T-cell (primary cell): Measurements from ENCODE around the gene ADAMTS14. TPM values are rescaled to one million over a fixed set of nuclear protein-coding genes. Genes with fewer than 3 reads are reported as not detected.

Experiments
- ATAC-seq, 4 experiments: fragments of 200-7000 bp in 3 of 4; fragments of 150-1000 bp in 1 of 4; cut with Tn5 transposase; replicated peaks in 1 of 4; 1 replicate in 3 of 4; 2 replicates in 1 of 4; pipeline ENCODE4 v1.10.0; 2021; ENCODE audit warnings: moderate library complexity in 3 of 4, mild to moderate bottlenecking in 2 of 4, moderate number of reproducible peaks in 1 of 4
- CTCF ChIA-PET, 2 donors: fragments of 300-600 bp; sonication (Branson Sonifier 250); formaldehyde crosslinking; loops; one replicate each; lab custom pipeline; 2022; ENCODE audit warnings: antibody characterized with exemption in 2 of 2; lab: Charles Lee
- POLR2A ChIA-PET, 2 donors: fragments of 300-600 bp; sonication (Branson Sonifier 250); formaldehyde crosslinking; loops; one replicate each; lab custom pipeline; 2022; ENCODE audit warnings: antibody characterized with exemption in 2 of 2; lab: Charles Lee
- DNase-seq, 35 experiments: peaks; one replicate each; pipeline versions ENCODE4 v3.0.0 to v3.0.0-alpha.2; 2013 to 2023
- H3K27ac ChIP-seq: one replicate; pipeline ENCODE4 v1.5.1; 2013; ENCODE audit warnings: low read length
- H3K27me3 ChIP-seq, 2 experiments: replicated peaks in 1 of 2; 1 replicate in 1 of 2; 2 replicates in 1 of 2; pipeline versions ENCODE4 v1.6.1 to v1.7.0; 2013; ENCODE audit warnings: low read length in 1 of 2, mixed read lengths in 1 of 2; ENCODE audit not compliant: control insufficient read depth in 2 of 2, insufficient read depth in 2 of 2; ENCODE audit errors: extremely low read depth in 1 of 2
- H3K36me3 ChIP-seq, 2 donors: 1 replicate in 1 of 2; 2 replicates in 1 of 2; pipeline versions ENCODE4 v1.6.1 to v1.7.0; 2013; ENCODE audit warnings: low read length in 1 of 2; ENCODE audit not compliant: control insufficient read depth in 2 of 2, insufficient read depth in 1 of 2; ENCODE audit errors: extremely low read depth in 1 of 2
- H3K4me1 ChIP-seq, 2 experiments: 1 replicate in 1 of 2; 2 replicates in 1 of 2; pipeline versions ENCODE4 v1.6.1 to v1.7.0; 2013; ENCODE audit warnings: low read length in 2 of 2, mixed read lengths in 1 of 2; ENCODE audit not compliant: insufficient read depth in 2 of 2, control insufficient read depth in 1 of 2; ENCODE audit errors: extremely low read depth in 1 of 2
- H3K4me3 ChIP-seq, 2 donors: 1 replicate in 1 of 2; 2 replicates in 1 of 2; pipeline versions ENCODE4 v1.5.1 to v1.7.0; 2013; ENCODE audit warnings: mild to moderate bottlenecking in 2 of 2, low read length in 1 of 2, moderate library complexity in 1 of 2; ENCODE audit not compliant: control insufficient read depth in 1 of 2; ENCODE audit errors: extremely low read depth in 1 of 2
- H3K9me3 ChIP-seq: 2 replicates; pipeline ENCODE4 v1.7.0; 2013
- H3K27ac Mint-ChIP-seq, 2 donors: one replicate each; pipeline ENCODE4 v1.8.0; 2020 to 2021; ENCODE audit warnings: mild to moderate bottlenecking in 2 of 2, mixed read lengths in 2 of 2
- H3K27me3 Mint-ChIP-seq, 2 donors: one replicate each; pipeline ENCODE4 v1.8.0; 2021 to 2022; ENCODE audit warnings: mixed read lengths in 2 of 2
- H3K36me3 Mint-ChIP-seq: one replicate; pipeline ENCODE4 v1.8.0; 2021; ENCODE audit warnings: mixed read lengths
- H3K4me1 Mint-ChIP-seq, 3 donors: one replicate each; pipeline ENCODE4 v1.8.0; 2020 to 2022; ENCODE audit warnings: mixed read lengths in 3 of 3, mild to moderate bottlenecking in 1 of 3
- H3K4me3 Mint-ChIP-seq, 3 donors: one replicate each; pipeline ENCODE4 v1.8.0; 2020 to 2022; ENCODE audit warnings: mild to moderate bottlenecking in 3 of 3, mixed read lengths in 3 of 3, moderate library complexity in 3 of 3
- H3K9me3 Mint-ChIP-seq, 3 donors: one replicate each; pipeline ENCODE4 v1.8.0; 2020 to 2022; ENCODE audit warnings: mixed read lengths in 3 of 3
- WGBS: methylation state at CpG from one replicate; pipeline ENCODE4 v1.1.5; 2013; ENCODE audit warnings: missing lambda C conversion rate; ENCODE audit not compliant: insufficient coverage; 5-methylcytosine and 5-hydroxymethylcytosine counted together
- total RNA-seq, 35 experiments: library from RNA in 6 of 35; stranded (reverse) in 6 of 35; fragments of 120-200 nt in 1 of 35; gene quantifications; one replicate each; pipeline versions ENCODE4 v1.2.1 to v1.2.4 and lab custom pipeline; 2013 to 2026

The ADAMTS14 gene
- total RNA-seq, 5 donors from 2014 or later (not counting 1 experiment from before 2014, with no cell fraction given): 0.09 to 0.13 (median 0.10) TPM; not detected in 1

- ATAC-seq (no peak), DNase-seq (no peak)
- Histone ChIP-seq H3K36me3 (no peaks in the 10 kb centered on the region), H3K27me3 (peaks cover 0 to 21% of the 10 kb centered on the region in 2 experiments), H3K4me3 (no peak overlapping the region), H3K9me3 (no peaks in the 10 kb centered on the region), H3K27ac (no peak overlapping the region), H3K4me1 (no peaks in the 10 kb centered on the region)
- peaks cover 6 to 34% of the 10 kb centered on the region in 2 donors for H3K27me3 Mint-ChIP-seq
- H3K4me3 Mint-ChIP-seq: no peak overlapping the region
- no peak overlapping the region for H3K27ac Mint-ChIP-seq
- ChIA-PET POLR2A (no interaction called here), CTCF (interaction anchor here in 1 of 2 donors (0.6 kb wide), 1 partner anchor 1490 kb away, joined by 3 read pairs; no protein-coding TSS in a partner anchor)
- no peaks in the 10 kb centered on the region for H3K36me3 Mint-ChIP-seq
- peaks cover 0 to 5% (median 0%) of the 10 kb centered on the region in 3 donors for H3K9me3 Mint-ChIP-seq
- 40% methylated on average over 1 of the region's 5 CpGs for WGBS
- H3K4me1 Mint-ChIP-seq: no peaks in the 10 kb centered on the region
Measured at GRCh38 chr10:70799124-70799523, 126.8 kb downstream of the ADAMTS14 start.

GRCh38 chr10:70801854-70802253, 129.5 kb downstream of the ADAMTS14 start:
- DNase-seq: no peak
- H3K27me3 ChIP-seq: peaks cover 0 to 23% of the 10 kb centered on the region in 2 experiments
- no CpG with 5 or more reads among the region's 1 CpG for WGBS
- H3K4me1 ChIP-seq: no peaks in the 10 kb centered on the region
- no peaks in the 10 kb centered on the region for H3K4me1 Mint-ChIP-seq
- ChIA-PET POLR2A (no interaction called here), CTCF (no interaction called here)
- no peak overlapping the region for H3K4me3 Mint-ChIP-seq
- H3K9me3 ChIP-seq: no peaks in the 10 kb centered on the region
- no peak overlapping the region for H3K27ac Mint-ChIP-seq
- H3K36me3 Mint-ChIP-seq: peaks cover 3% of the 10 kb centered on the region
- no peak overlapping the region for H3K4me3 ChIP-seq
- peaks cover 11 to 36% of the 10 kb centered on the region in 2 donors for H3K27me3 Mint-ChIP-seq
- ATAC-seq: no peak
- peaks cover 0 to under 1% (median 0%) of the 10 kb centered on the region in 3 donors for H3K9me3 Mint-ChIP-seq
- no peak overlapping the region for H3K27ac ChIP-seq
- no peaks in the 10 kb centered on the region for H3K36me3 ChIP-seq

- DNase-seq (no peak), ATAC-seq (no peak)
- no peaks in the 10 kb centered on the region for H3K36me3 ChIP-seq
- no peaks in the 10 kb centered on the region for H3K4me1 Mint-ChIP-seq
- CTCF ChIA-PET: no interaction called here
- WGBS: 78% methylated on average over 1 of the region's 2 CpGs
- no peak overlapping the region for H3K27ac ChIP-seq
- no peaks in the 10 kb centered on the region for H3K4me1 ChIP-seq
- no peak overlapping the region for H3K4me3 Mint-ChIP-seq
- H3K4me3 ChIP-seq: no peak overlapping the region
- no peaks in the 10 kb centered on the region for H3K9me3 Mint-ChIP-seq
- H3K36me3 Mint-ChIP-seq: peaks cover 3% of the 10 kb centered on the region
- H3K9me3 ChIP-seq: no peaks in the 10 kb centered on the region
- POLR2A ChIA-PET: no interaction called here
- peaks cover 0 to 12% of the 10 kb centered on the region in 2 experiments for H3K27me3 ChIP-seq
- peaks cover 17 to 33% of the 10 kb centered on the region in 2 donors for H3K27me3 Mint-ChIP-seq
- no peak overlapping the region for H3K27ac Mint-ChIP-seq
Measured at GRCh38 chr10:70803775-70804420, 131.6 kb downstream of the ADAMTS14 start.

GRCh38 chr10:70804421-70804808, 132.1 kb downstream of the ADAMTS14 start:
- CTCF ChIA-PET: interaction anchor here in 1 of 2 donors (1.1 kb wide), 1 partner anchor 369 kb away, joined by 3 read pairs; no protein-coding TSS in a partner anchor
- no peaks in the 10 kb centered on the region for H3K9me3 Mint-ChIP-seq

GRCh38 chr10:70805619-70806215, 133.4 kb downstream of the ADAMTS14 start:
- ATAC-seq (no peak), DNase-seq (no peak)
- no peaks in the 10 kb centered on the region for H3K4me1 Mint-ChIP-seq
- no peaks in the 10 kb centered on the region for H3K9me3 ChIP-seq
- H3K27me3 Mint-ChIP-seq: peaks cover 12 to 25% of the 10 kb centered on the region in 2 donors
- no peaks in the 10 kb centered on the region for H3K4me1 ChIP-seq
- H3K4me3 ChIP-seq: no peak overlapping the region
- no peak overlapping the region for H3K4me3 Mint-ChIP-seq
- no peak overlapping the region for H3K27ac ChIP-seq
- H3K27ac Mint-ChIP-seq: no peak overlapping the region
- no peaks in the 10 kb centered on the region for H3K9me3 Mint-ChIP-seq
- CTCF ChIA-PET: interaction anchor here (0.7 to 1.1 kb wide), 3 partner anchors 85 to 538 kb away, joined by 3 read pairs; no protein-coding TSS in a partner anchor
- H3K36me3 Mint-ChIP-seq: peaks cover 3% of the 10 kb centered on the region
- POLR2A ChIA-PET: no interaction called here
- WGBS: 100% methylated on average over 3 of the region's 3 CpGs
- H3K36me3 ChIP-seq: no peaks in the 10 kb centered on the region
- peaks cover 0 to 6% of the 10 kb centered on the region in 2 experiments for H3K27me3 ChIP-seq

More at GRCh38 chr10:70804421-70804808, 132.1 kb downstream of the ADAMTS14 start:
- peaks cover 3% of the 10 kb centered on the region for H3K36me3 Mint-ChIP-seq
- no peaks in the 10 kb centered on the region for H3K4me1 Mint-ChIP-seq
- WGBS: no CpG with 5 or more reads among the region's 2 CpGs
- no peak overlapping the region for H3K4me3 ChIP-seq
- H3K27ac ChIP-seq: no peak overlapping the region
- H3K27me3 Mint-ChIP-seq: peaks cover 14 to 28% of the 10 kb centered on the region in 2 donors
- no peaks in the 10 kb centered on the region for H3K9me3 ChIP-seq
- no peaks in the 10 kb centered on the region for H3K36me3 ChIP-seq
- no peak overlapping the region for H3K27ac Mint-ChIP-seq
- no peaks in the 10 kb centered on the region for H3K4me1 ChIP-seq
- POLR2A ChIA-PET: interaction anchor here in 1 of 2 donors (0.5 kb wide), 1 partner anchor 12 kb away, joined by 3 read pairs; no protein-coding TSS in a partner anchor
- no peak for ATAC-seq
- DNase-seq: no peak
- peaks cover 0 to 7% of the 10 kb centered on the region in 2 experiments for H3K27me3 ChIP-seq
- no peak overlapping the region for H3K4me3 Mint-ChIP-seq

- no peak overlapping the region for H3K27ac ChIP-seq
- H3K36me3 Mint-ChIP-seq: peaks cover 3% of the 10 kb centered on the region
- H3K27me3 Mint-ChIP-seq: peaks cover 12 to 23% of the 10 kb centered on the region in 2 donors
- 100% methylated on average over 1 of the region's 1 CpG for WGBS
- no peaks in the 10 kb centered on the region for H3K4me1 ChIP-seq
- no peaks in the 10 kb centered on the region for H3K36me3 ChIP-seq
- ATAC-seq (no peak), DNase-seq (no peak)
- H3K27me3 ChIP-seq: peaks cover 0 to 3% of the 10 kb centered on the region in 2 experiments
- H3K4me1 Mint-ChIP-seq: peaks cover 0 to 2% (median 0%) of the 10 kb centered on the region in 3 donors
- H3K9me3 ChIP-seq: no peaks in the 10 kb centered on the region
- CTCF ChIA-PET: no interaction called here
- POLR2A ChIA-PET: interaction anchor here in 1 of 2 donors (0.6 kb wide), 1 partner anchor 21 kb away, joined by 3 read pairs; no protein-coding TSS in a partner anchor
- H3K4me3 Mint-ChIP-seq: no peak overlapping the region
- H3K27ac Mint-ChIP-seq: no peak overlapping the region
- no peak overlapping the region for H3K4me3 ChIP-seq
- H3K9me3 Mint-ChIP-seq: no peaks in the 10 kb centered on the region
Measured at GRCh38 chr10:70806841-70807240, 134.5 kb downstream of the ADAMTS14 start.
